ENCODE results near the gene DNALI1. TPM values are rescaled to one million over a fixed set of nuclear protein-coding genes. Genes with fewer than 3 reads are reported as not detected.

The DNALI1 gene
- total RNA-seq, 4 donors from 2014 or later, result 10.4 to 15.7 (median 13.6) TPM

DNA sequence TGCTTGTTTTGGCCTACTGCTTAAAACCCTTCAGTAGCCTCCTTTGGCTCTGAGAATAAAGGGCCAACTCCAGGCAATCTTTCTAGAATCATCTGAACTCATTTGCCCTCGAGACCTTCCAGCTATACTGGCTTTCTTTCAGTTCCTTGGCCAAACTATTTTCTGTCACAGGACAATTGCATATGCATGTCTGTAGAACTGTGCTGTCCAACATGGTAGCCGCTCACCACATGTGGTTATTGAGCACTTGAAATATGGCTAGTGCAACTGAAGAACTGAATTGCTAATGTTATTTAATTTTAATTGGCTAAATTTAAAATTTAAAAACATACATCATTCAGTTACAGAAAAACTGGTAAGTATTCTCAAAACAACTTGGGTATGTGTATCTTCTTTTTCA lies 53.3 kb downstream of the DNALI1 start:
- intact Hi-C loops (cut with DNase I), result no loop called here
- H3K4me3 ChIP-seq, result no peak overlapping the region
- H3K4me1 ChIP-seq, result peaks cover 0 to 14% (median 10%) of the 10 kb centered on the region in 4 donors
- H3K36me3 ChIP-seq, result no peaks in the 10 kb centered on the region
- no peak for TF ChIP-seq EP300 (IDR thresholded peaks at IDR 0.05)
- TF ChIP-seq POLR2AphosphoS5 (IDR thresholded peaks at IDR 0.05), result no peak
- TF ChIP-seq POLR2A (IDR thresholded peaks at IDR 0.05; ENCODE audit: low read depth), result no peak
- TF ChIP-seq, protein P1, sequence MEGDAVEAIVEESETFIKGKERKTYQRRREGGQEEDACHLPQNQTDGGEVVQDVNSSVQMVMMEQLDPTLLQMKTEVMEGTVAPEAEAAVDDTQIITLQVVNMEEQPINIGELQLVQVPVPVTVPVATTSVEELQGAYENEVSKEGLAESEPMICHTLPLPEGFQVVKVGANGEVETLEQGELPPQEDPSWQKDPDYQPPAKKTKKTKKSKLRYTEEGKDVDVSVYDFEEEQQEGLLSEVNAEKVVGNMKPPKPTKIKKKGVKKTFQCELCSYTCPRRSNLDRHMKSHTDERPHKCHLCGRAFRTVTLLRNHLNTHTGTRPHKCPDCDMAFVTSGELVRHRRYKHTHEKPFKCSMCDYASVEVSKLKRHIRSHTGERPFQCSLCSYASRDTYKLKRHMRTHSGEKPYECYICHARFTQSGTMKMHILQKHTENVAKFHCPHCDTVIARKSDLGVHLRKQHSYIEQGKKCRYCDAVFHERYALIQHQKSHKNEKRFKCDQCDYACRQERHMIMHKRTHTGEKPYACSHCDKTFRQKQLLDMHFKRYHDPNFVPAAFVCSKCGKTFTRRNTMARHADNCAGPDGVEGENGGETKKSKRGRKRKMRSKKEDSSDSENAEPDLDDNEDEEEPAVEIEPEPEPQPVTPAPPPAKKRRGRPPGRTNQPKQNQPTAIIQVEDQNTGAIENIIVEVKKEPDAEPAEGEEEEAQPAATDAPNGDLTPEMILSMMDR (IDR thresholded peaks at IDR 0.05), result no peak
- WGBS, result 74% methylated on average over 2 of the region's 2 CpGs
- H3K27me3 ChIP-seq, result peaks cover 0 to 36% (median 0%) of the 10 kb centered on the region in 4 donors
- DNase-seq (ENCODE audit: extremely low spot score), result no peak
- H3K27ac ChIP-seq (replicated peaks in 1 of 4), result no peak overlapping the region
- H3K9me3 ChIP-seq, result no peaks in the 10 kb centered on the region

DNA sequence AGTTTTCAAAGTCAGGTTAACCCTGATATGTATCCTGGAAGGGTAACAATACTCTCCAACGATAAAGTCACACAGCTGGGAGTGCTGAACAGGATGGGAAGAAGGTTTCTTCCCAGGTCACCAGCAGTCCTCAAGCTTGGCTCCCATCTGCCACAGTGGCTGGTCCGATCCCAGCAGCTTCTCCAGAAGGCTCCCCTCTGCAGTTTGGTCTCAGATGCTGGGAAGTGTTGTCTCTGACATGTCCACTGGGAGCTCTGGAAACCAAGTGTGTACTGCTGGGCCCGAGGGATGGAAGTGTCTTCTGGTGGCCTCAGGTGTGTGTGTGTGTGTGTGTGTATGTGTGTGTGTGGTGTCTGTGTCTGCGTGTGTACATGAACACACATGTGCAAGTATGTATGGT lies 55.4 kb downstream of the DNALI1 start:
- Histone ChIP-seq H3K9me3 (no peaks in the 10 kb centered on the region), H3K27ac (replicated peaks in 1 of 4) (no peak overlapping the region), H3K36me3 (no peaks in the 10 kb centered on the region), H3K27me3 (peaks cover 0 to 54% (median 0%) of the 10 kb centered on the region in 4 donors), H3K4me1 (no peaks in the 10 kb centered on the region), H3K4me3 (no peak overlapping the region)
- WGBS, result 70% methylated on average over 4 of the region's 4 CpGs
- no peak for DNase-seq (ENCODE audit: extremely low spot score)
- intact Hi-C loops (cut with DNase I), result no loop called here
- TF ChIP-seq, protein P1 (IDR thresholded peaks at IDR 0.05), result no peak
- TF ChIP-seq EP300 (IDR thresholded peaks at IDR 0.05), result no peak
- TF ChIP-seq POLR2AphosphoS5 (IDR thresholded peaks at IDR 0.05), result no peak
- no peak for TF ChIP-seq POLR2A (IDR thresholded peaks at IDR 0.05; ENCODE audit: low read depth)

DNA sequence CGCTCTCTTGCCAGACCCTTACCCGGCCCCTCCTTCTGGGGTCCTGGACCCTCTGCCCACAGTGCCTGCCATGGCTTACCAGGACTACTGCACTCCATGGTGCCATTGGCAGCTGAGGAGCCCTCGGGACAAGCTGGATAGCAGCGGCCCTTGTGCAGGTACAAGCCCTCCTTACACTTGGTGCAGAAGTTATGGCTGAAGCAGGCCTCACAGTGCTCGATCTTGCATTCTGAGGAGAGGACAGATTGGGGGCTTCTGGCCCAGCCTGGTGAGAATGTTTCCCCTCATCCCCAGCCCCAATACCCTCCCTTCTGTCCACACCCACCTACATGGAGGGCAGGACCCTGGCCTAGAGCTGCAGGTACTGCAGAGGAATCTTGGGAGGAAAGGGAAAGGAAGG lies 57.4 kb downstream of the DNALI1 start:
- Histone ChIP-seq H3K9me3 (no peaks in the 10 kb centered on the region), H3K27ac (replicated peaks in 1 of 4) (no peak overlapping the region), H3K4me3 (no peak overlapping the region), H3K4me1 (no peaks in the 10 kb centered on the region), H3K36me3 (no peaks in the 10 kb centered on the region), H3K27me3 (peaks cover 0 to 49% (median 0%) of the 10 kb centered on the region in 4 donors)
- DNase-seq (ENCODE audit: extremely low spot score), result no peak
- TF ChIP-seq, protein P1 (IDR thresholded peaks at IDR 0.05), result no peak
- TF ChIP-seq EP300 (IDR thresholded peaks at IDR 0.05), result no peak
- no peak for TF ChIP-seq POLR2AphosphoS5 (IDR thresholded peaks at IDR 0.05)
- TF ChIP-seq POLR2A (IDR thresholded peaks at IDR 0.05; ENCODE audit: low read depth), result no peak
- intact Hi-C loops (cut with DNase I), result no loop called here
- 72% methylated on average over 2 of the region's 5 CpGs for WGBS

DNA sequence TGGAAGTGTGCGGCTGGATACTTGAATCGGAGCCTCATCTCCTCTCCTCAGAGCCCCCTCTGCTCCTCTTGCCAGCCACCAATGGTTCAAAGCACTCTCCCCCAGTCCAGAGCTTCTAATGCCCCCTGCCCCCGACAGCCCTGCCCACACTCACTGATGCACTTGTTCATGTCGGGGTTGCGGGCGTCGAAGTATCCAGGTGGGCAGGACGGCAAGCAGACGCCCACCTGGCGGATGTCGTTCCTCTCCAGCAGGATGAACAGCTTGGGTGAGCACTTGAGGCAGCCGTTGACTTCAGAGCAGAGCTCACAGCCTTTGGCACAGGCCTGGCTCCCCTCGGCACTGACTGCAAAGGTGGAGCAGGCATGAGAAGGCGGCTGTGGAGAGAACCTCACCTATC lies 59.6 kb downstream of the DNALI1 start:
- DNase-seq (ENCODE audit: extremely low spot score), result no peak
- Histone ChIP-seq H3K27ac (replicated peaks in 1 of 4) (no peak overlapping the region), H3K36me3 (no peaks in the 10 kb centered on the region), H3K27me3 (peaks cover 0 to 68% (median 0%) of the 10 kb centered on the region in 4 donors), H3K9me3 (no peaks in the 10 kb centered on the region), H3K4me1 (no peaks in the 10 kb centered on the region), H3K4me3 (no peak overlapping the region)
- 76% methylated on average over 14 of the region's 14 CpGs for WGBS
- intact Hi-C loops (cut with DNase I), result no loop called here
- TF ChIP-seq EP300 (IDR thresholded peaks at IDR 0.05) (no peak), POLR2A (IDR thresholded peaks at IDR 0.05; ENCODE audit: low read depth) (no peak), POLR2AphosphoS5 (IDR thresholded peaks at IDR 0.05) (no peak)
- TF ChIP-seq, protein P1 (IDR thresholded peaks at IDR 0.05), result no peak

Small RNA genes within 50 kb of the gene (small RNA-seq; reads per million reads assigned to genes)
- gene AL034379.1, result 0 reads per million in 3 donors

Other genes starting within 250 kb of the DNALI1 start
- gene ZC3H12A, start 82.4 kb upstream of the DNALI1 start, total RNA-seq, result 10 to 100 TPM in 3 of 4 donors, 1 to 10 TPM in 1; 9.6 to 23.5 (median 11.7) TPM
- gene MEAF6, start 42.2 kb upstream of the DNALI1 start, total RNA-seq, result 100 to 1,000 TPM in 1 of 4 donors, 10 to 100 TPM in 3; 55.2 to 100 (median 78.3) TPM
- gene SNIP1, start 2.6 kb upstream of the DNALI1 start, total RNA-seq, result 10 to 100 TPM in 3 of 4 donors, 1 to 10 TPM in 1; 9.8 to 19.9 (median 12.1) TPM
- 10 to 100 TPM; 25.1 to 36.4 (median 27.0) TPM for gene GNL2, start 39.0 kb downstream of the DNALI1 start, total RNA-seq
- gene RSPO1, start 78.0 kb downstream of the DNALI1 start, total RNA-seq, result 1 to 10 TPM; 1.0 to 1.8 (median 1.5) TPM
- gene CDCA8, start 135.6 kb downstream of the DNALI1 start, total RNA-seq, result under 1 TPM in 3 of 4 donors, not detected in 1; 0.26 to 0.42 (median 0.40) TPM
- under 1 TPM; 0.17 to 0.83 (median 0.39) TPM for gene EPHA10, start 208.2 kb downstream of the DNALI1 start, total RNA-seq
- 1 to 10 TPM; 1.2 to 3.3 (median 1.5) TPM for gene MANEAL, start 236.9 kb downstream of the DNALI1 start, total RNA-seq

All from esophagus muscularis mucosa (tissue), 4 donors.